Mesothelial cell of epicardium (in vitro differentiated cells): ENCODE measurements around the gene SCUBE3. TPM values are rescaled to one million over a fixed set of nuclear protein-coding genes. Genes with fewer than 3 reads are reported as not detected.

Experiments
- DNase-seq, 2 experiments: peaks; one replicate each; pipeline ENCODE4 v3.0.0; 2021; ENCODE audit warnings: low spot score in 2 of 2; ENCODE audit not compliant: unreplicated experiment in 2 of 2
- H3K27ac Mint-ChIP-seq: 2 replicates; pipeline ENCODE4 v1.8.0; 2021; ENCODE audit warnings: mixed read lengths
- H3K27me3 Mint-ChIP-seq: 2 replicates; pipeline ENCODE4 v1.8.0; 2021; ENCODE audit warnings: low read depth, mixed read lengths
- H3K36me3 Mint-ChIP-seq: 2 replicates; pipeline ENCODE4 v1.8.0; 2021; ENCODE audit warnings: mixed read lengths
- H3K4me1 Mint-ChIP-seq: 2 replicates; pipeline ENCODE4 v1.8.0; 2021; ENCODE audit warnings: mixed read lengths
- H3K4me3 Mint-ChIP-seq: 2 replicates; pipeline ENCODE4 v1.8.0; 2021; ENCODE audit warnings: mild to moderate bottlenecking, moderate library complexity, mixed read lengths
- H3K9me3 Mint-ChIP-seq: 2 replicates; pipeline ENCODE4 v1.8.0; 2021; ENCODE audit warnings: mixed read lengths
- CTCF ChIP-seq: fragments of 200-600 bp; sonication (generic); IDR thresholded peaks from one replicate; pipeline ENCODE4 v1.5.0; 2021; ENCODE audit warnings: antibody characterized with exemption; ENCODE audit not compliant: unreplicated experiment
- total RNA-seq: library from RNA; stranded (reverse); gene quantifications from 3 replicates; pipeline ENCODE4 v1.2.1, GENCODE V29; 2021

Gene SCUBE3
- total RNA-seq, 1 donor from 2014 or later = 54.8 TPM

- Mint-ChIP-seq H3K4me1 (peaks cover 3% of the 10 kb centered on the region), H3K36me3 (peaks cover 10% of the 10 kb centered on the region), H3K9me3 (no peaks in the 10 kb centered on the region), H3K4me3 (no peak overlapping the region), H3K27me3 (no peaks in the 10 kb centered on the region), H3K27ac (no peak overlapping the region)
- DNase-seq = peak in 1 of 2 experiments; percentile 45
- TF ChIP-seq CTCF = peak; percentile 64
These were observed 80.7 kb downstream of the SCUBE3 start for GRCh38 chr6:35294308-35294945.

GRCh38 chr6:35295036-35295435 is 81.3 kb downstream of the SCUBE3 start:
- peaks cover 8% of the 10 kb centered on the region for H3K36me3 Mint-ChIP-seq
- peaks cover 3% of the 10 kb centered on the region for H3K4me1 Mint-ChIP-seq
- no peak overlapping the region for H3K27ac Mint-ChIP-seq
- H3K9me3 Mint-ChIP-seq = no peaks in the 10 kb centered on the region
- TF ChIP-seq CTCF = no peak
- no peak overlapping the region for H3K4me3 Mint-ChIP-seq
- no peaks in the 10 kb centered on the region for H3K27me3 Mint-ChIP-seq
- DNase-seq = no peak

GRCh38 chr6:35295521-35296315 is 82.0 kb downstream of the SCUBE3 start:
- Mint-ChIP-seq H3K4me1 (peaks cover 3% of the 10 kb centered on the region), H3K36me3 (peaks cover 8% of the 10 kb centered on the region), H3K27me3 (no peaks in the 10 kb centered on the region), H3K9me3 (no peaks in the 10 kb centered on the region), H3K4me3 (no peak overlapping the region), H3K27ac (no peak overlapping the region)
- TF ChIP-seq CTCF = no peak
- DNase-seq = no peak

- Mint-ChIP-seq H3K36me3 (peaks cover 6% of the 10 kb centered on the region), H3K9me3 (no peaks in the 10 kb centered on the region), H3K27me3 (no peaks in the 10 kb centered on the region), H3K4me1 (peaks cover 3% of the 10 kb centered on the region), H3K4me3 (peak overlapping the region; percentile 57), H3K27ac (peak overlapping the region; percentile 43)
- no peak for DNase-seq
- no peak for TF ChIP-seq CTCF
These were observed 83.3 kb downstream of the SCUBE3 start for GRCh38 chr6:35296931-35297600.

GRCh38 chr6:35297601-35298481 is 84.1 kb downstream of the SCUBE3 start, which contains the start of gene DEF6:
TSS of gene DEF6 (plus strand) at chr6:35297818. CDS start at chr6:35297857, 39 bp downstream.
- TF ChIP-seq CTCF = peak; percentile 50
- peak within 1 kb of the TSS; percentile 57 for H3K4me3 Mint-ChIP-seq
- no peaks in the 10 kb centered on the region for H3K27me3 Mint-ChIP-seq
- H3K9me3 Mint-ChIP-seq = no peaks in the 10 kb centered on the region
- H3K4me1 Mint-ChIP-seq = peaks cover 4% of the 10 kb centered on the region
- H3K36me3 Mint-ChIP-seq = peaks cover 6% of the 10 kb centered on the region
- DNase-seq = peak; percentile 62 to 83
- peak within 1 kb of the TSS; percentile 43 for H3K27ac Mint-ChIP-seq
